Renal cortical epithelial cell (primary cell): ENCODE results near the gene PRODH2. TPM values are rescaled to one million over a fixed set of nuclear protein-coding genes. Genes with fewer than 3 reads are reported as not detected.

Source experiments
- DNase-seq: peaks from one replicate; pipeline ENCODE4 v3.0.0-alpha.2; 2011; ENCODE audit warnings: low read depth
- total RNA-seq: library from RNA; depleted of rRNA; stranded (reverse); fragments of >200 nt; gene quantifications from 2 replicates; pipeline ENCODE4 v1.2.3, GENCODE V29; 2014

The PRODH2 gene
- total RNA-seq = 0.20 TPM in 1 of 2 replicates, not detected in the other

- peak; percentile 42 for DNase-seq
Measured at GRCh38 chr19:35812220-35813042, at the start of gene PRODH2. PRODH2 (minus strand) TSS chr19:35812845; CDS start chr19:35812805, 40 bp downstream.

DNA sequence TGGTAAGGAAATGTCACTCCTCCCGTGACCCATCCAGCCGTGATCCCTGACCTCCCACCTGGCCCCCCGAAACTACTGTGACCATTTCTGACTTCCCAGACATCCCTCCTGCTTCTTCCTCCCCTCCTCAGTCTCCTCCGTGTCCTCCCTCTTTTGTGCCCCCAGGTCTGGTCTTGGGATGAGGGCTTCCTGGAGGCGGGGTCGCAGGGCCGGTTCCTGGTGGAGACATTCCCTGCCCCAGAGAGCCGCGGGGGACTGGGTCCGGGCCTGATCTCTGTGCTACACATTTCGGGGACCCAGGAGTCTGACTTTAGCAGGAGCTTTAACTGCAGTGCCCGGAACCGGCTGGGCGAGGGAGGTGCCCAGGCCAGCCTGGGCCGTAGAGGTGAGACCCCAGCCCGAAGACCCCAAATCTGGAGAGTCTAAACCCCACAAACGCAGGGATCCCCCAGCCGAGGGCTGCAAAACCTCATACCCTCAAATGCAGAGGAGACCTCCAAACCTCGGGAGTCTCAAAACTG, 49.1 kb upstream of the PRODH2 start:
- DNase-seq = no peak

- no peak for DNase-seq
Measured at GRCh38 chr19:35860818-35861639, 48.4 kb upstream of the PRODH2 start.

GRCh38 chr19:35860436-35860817, 47.8 kb upstream of the PRODH2 start:
- DNase-seq = no peak

- no peak for DNase-seq
Measured at GRCh38 chr19:35859414-35859813, 46.8 kb upstream of the PRODH2 start.

DNA sequence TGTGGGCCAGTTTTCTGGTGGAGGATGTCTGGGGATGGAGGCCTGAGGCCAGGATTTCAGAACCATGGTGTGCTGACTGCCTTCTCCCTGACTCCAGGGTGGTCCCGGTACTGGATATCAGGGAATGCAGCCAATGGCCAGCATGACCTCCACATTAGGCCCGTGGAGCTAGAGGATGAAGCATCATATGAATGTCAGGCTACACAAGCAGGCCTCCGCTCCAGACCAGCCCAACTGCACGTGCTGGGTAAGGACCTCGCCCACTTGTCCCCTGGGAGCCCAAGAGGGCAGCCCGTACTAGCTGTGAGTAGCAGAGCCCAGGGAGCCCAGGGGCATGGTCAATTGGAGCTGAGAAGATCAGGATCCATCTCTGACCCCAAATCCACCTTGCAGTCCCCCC, 45.7 kb upstream of the PRODH2 start:
- DNase-seq = no peak

DNA sequence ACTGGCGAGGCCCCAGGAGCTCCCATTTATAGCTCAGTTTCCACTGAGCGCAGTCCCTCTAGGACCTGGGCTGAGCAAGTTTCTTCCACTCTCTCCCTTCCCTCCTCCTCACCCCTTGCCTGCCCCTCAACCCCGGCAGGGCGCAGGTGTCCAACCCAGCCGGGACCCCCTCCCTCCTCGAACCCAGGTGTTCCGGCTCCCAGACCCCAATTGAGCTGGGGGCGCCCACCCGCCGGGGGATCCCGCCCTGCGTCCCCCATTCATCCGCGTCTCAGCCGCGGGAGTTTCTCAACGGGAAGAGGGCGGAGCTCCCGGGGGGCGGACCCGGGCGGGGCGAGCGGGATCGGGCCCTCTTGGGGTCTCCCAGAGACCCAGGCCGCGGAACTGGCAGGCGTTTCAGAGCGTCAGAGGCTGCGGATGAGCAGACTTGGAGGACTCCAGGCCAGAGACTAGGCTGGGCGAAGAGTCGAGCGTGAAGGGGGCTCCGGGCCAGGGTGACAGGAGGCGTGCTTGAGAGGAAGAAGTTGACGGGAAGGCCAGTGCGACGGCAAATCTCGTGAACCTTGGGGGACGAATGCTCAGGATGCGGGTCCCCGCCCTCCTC, 44.0 kb upstream of the PRODH2 start, which contains the start of gene KIRREL2:
Gene KIRREL2, plus strand, starts transcription at position 366 of the 604 bp plus-strand sequence. Its CDS starts 209 bp downstream, at position 575.
- DNase-seq = no peak

GRCh38 chr19:35853038-35853756, 40.6 kb upstream of the PRODH2 start:
- no peak for DNase-seq

GRCh38 chr19:35852029-35852780, 39.6 kb upstream of the PRODH2 start, which contains the start of gene NPHS1:
NPHS1 (minus strand) TSS chr19:35852504; CDS start chr19:35851837, 667 bp downstream.
- DNase-seq = no peak

DNA sequence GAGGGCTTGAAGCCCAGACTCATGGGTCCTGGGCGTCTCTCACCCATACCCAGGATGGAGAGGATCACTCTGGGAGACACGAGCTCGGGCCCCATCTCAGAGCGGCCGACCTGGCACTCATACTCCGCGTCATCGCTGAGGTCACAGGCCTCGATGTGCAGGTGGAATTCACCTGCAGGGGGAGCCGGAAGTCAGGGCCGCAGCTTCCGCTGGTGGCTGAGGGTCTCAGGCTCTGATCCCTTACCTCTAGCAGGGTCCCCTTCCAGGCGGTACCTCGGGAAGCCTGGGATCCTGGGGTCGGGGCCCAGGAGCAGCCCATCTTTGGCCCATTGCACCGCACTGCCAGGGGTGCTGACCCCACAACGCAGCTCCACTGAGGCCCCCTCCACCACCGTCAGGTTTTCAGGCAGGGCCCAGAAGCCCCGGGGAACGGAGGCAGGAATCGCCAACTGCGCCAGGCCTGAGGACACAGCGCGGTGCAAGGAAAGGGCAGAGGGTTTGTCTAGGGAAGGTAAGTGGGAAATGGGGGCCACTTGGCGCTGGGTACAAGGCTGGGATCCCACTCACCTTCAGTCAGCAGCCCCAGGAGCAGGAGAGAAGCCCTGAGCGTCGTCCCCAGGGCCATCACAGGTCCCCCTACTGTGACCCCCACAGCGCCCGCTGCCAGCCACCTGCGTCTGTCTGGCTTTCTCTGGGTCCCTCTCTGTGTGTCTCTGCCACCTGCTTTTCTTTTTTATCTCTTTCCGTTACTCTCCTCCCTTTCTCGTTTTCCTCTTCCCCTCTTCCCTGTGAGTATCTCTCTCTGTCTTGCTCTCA, 38.8 kb upstream of the PRODH2 start:
- DNase-seq = no peak

GRCh38 chr19:35848919-35849505, 36.4 kb upstream of the PRODH2 start:
- DNase-seq = no peak

DNA sequence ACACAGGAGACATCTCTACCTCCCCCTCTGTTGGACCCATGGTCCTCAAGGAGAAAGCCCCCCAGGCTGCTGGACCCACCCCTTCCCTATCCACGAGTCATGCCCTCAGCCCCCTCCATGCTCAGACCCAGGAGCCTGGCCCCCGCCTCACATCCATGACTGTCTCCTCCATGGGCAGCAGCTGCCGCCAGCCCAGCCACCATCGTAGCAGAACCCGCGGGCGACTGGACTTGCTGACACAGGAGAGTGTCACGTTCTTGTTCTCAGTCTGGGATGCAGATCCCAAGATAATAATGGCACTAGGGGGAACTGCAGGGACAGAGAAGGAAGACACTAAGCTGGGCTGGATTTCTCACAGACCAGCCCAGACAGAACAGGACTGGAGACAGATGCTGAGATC, 35.8 kb upstream of the PRODH2 start:
- DNase-seq = no peak

GRCh38 chr19:35847911-35848310, 35.3 kb upstream of the PRODH2 start:
- no peak for DNase-seq

GRCh38 chr19:35846038-35846668, 33.5 kb upstream of the PRODH2 start:
- DNase-seq = peak; percentile 6

DNA sequence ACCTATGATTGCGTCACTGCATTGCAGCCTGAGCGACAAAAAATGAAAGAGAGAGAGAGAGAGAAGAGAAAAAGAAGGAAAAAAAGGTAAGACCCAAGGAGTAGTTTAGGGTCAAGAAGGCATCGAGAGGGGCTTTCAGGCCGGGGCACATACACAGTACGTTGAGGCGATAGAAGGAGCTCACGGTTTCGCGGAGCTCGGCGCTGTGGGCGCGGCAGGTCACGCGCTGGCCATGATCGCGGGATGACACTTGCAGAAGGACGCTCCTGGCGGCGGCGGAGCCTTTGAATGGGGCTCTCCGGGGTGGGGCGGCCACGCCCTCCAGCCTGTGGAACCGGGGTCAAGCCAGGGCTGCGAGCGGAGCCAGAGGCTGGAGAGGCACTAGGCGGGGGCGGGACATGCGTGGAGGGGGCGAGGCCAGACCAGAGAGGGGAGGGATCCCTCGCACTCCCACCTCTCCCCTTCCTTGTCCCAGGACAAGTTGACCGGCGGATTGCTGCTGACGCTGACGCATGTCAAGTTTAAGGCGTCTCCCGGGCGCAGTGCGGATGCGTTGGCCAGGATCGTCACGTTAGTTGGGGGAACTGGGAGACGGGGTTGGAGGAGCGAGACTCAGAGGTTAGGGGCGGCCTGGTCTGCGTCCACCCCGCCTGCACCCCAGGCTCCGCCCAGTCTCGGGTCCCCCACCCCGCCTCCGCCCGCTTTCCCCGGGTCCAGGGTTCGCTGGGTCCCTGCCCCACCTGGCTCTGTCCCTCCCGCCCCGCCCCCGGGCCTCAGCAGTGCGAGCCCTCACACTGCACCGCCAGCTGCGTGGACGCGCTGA, 32.8 kb upstream of the PRODH2 start:
- DNase-seq = no peak

DNA sequence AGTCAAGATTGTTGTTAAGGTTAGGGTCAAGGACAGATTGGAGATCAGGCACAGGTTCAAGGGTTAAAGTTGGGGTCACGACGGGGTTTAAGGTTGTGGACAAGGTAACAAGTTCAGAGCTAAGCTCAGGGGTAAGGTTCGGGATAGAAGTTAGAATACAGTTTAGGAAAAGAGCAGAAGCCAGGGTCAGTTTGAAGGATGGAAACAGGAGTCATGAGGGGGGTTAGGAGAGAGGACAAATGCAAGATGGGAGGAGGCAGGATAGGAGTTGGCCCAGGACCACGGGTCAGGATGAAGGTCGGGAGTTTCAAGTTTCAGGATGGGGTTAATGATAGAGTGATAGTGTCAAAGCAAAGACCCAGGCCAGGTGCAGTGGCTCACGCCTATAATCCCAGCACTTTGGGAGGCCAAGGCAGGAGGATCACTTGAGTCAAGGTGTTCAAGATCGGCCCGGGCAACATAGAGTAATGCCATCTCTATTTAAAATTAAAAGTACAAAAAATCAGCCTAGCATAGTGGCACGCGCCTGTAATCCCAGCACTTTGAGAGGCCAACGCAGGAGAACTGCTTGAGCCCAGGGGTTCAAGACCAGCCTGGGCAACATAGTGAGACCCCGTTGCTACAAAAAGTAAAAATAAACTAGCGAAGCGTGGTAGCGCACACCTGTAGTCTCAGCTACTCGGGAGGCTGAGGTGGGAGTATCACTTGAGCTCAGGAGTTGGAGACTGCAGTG, 32.0 kb upstream of the PRODH2 start:
- DNase-seq = no peak
